HG03432 (cell line): ENCODE measurements around the gene FANCD2.
"Not testable (repeated sequence)": the region's sequence is repeated elsewhere in the genome, so short reads cannot be mapped to it uniquely, and the experiment has no call there.

Experiments
- ATAC-seq: cut with Tn5 transposase; IDR thresholded peaks from one replicate; pipeline ENCODE4 v1.9.1; 2021; ENCODE audit warnings: mild to moderate bottlenecking, moderate library complexity; ENCODE audit not compliant: unreplicated experiment

Gene FANCD2

GRCh38 chr3:10026084-10026890 is at the start of gene FANCD2:
FANCD2 (plus strand) TSS chr3:10026437; CDS start chr3:10028658, 2,221 bp downstream.
- peak; percentile 92 for ATAC-seq

GRCh38 chr3:9976721-9977709 is 49.2 kb upstream of the FANCD2 start:
- no peak for ATAC-seq

DNA sequence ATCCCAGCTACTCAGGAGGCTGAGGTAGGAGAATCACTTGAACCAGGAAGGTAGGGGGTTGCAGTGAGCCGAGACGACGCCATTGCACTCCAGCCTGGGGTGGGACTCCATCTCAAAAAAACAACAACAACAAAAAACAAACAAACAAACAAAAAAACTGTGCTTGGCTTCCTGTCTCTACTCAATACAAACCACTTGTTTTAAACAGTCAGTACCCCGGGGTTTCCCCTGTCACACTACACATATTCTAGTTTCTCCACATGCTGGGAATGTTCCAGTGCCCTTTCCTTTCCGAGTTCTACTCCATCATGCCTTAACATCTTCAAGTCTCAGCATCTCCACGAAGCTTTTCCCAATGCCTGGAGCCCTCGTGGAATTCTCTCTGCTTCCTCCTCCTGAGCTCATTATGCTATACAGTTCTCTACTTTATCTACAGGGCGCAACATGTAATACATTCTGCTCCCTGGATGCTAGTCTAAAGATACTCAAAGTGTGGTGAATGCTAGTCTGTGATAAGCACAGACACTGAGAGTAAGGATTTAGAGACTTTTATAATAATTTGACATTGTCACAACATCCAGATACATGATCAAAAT is 47.4 kb upstream of the FANCD2 start:
- ATAC-seq, result no peak

DNA sequence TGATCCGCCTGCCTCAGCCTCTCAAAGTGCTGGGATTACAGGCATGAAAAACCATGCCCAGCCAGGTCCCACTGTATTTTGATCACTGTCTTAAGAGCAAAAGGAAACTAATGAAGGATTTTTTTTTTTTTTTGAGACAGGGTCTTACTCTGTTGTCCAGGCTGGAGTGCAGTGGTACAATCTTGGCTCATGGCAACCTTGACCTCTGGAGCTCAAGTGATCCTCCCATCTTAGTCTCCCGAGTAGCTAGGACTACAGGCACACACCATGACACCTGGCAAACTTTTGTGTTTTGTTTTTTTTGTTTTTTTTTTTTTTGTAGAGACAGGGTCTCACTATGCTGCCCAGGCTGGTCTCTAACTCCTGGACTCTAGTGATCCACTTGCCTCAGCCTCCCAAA is 46.0 kb upstream of the FANCD2 start:
- ATAC-seq, result no peak

DNA sequence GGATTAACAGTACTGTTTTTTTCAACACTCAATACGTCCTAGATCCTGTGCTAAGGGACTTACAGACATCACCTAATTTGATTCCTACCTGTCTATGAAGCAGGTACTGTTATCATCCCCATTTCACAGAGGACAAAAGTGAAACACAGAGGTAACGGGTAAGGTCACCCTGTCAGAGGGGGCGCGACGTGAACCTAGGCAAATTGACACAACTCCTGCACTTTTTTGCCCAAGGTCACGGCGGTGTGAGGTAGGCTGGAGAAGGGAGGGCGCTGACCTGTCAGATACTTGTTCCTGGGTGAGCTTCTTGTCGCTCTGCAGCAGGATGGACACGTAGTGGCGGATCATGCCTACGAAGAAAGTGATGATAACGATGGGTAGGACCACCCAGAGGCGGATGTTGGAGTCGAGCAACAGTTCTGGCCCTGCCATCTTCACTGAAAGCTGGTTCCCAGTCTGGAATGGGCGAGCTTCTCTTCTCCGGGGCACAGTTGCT is 40.0 kb upstream of the FANCD2 start:
- ATAC-seq, result peak; percentile 36

GRCh38 chr3:9994086-9994844 is 32.0 kb upstream of the FANCD2 start:
- ATAC-seq, result no peak

DNA sequence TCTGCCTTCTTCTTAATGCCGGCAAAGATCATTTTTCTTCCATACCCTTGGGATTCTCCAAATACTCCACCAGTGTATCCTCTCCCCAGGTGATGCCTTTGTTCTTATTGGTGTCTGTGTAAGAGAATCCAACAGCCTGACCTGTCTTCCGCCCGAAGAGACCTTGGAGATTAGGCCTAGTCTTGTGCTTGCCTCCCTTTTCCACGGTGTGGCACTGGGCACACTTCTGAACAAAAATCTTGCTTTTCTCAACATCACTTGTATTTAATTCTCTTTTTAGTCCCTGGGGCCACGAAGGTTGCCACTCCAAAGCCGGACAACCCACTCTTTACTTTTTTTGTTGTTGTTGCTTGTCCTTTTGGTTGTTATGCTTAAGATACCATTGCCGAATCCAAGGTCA is 25.6 kb upstream of the FANCD2 start:
- ATAC-seq, result no peak

GRCh38 chr3:10002951-10003350 is 23.3 kb upstream of the FANCD2 start:
- no peak for ATAC-seq

GRCh38 chr3:10004506-10004905 is 21.7 kb upstream of the FANCD2 start:
- ATAC-seq, result no peak

DNA sequence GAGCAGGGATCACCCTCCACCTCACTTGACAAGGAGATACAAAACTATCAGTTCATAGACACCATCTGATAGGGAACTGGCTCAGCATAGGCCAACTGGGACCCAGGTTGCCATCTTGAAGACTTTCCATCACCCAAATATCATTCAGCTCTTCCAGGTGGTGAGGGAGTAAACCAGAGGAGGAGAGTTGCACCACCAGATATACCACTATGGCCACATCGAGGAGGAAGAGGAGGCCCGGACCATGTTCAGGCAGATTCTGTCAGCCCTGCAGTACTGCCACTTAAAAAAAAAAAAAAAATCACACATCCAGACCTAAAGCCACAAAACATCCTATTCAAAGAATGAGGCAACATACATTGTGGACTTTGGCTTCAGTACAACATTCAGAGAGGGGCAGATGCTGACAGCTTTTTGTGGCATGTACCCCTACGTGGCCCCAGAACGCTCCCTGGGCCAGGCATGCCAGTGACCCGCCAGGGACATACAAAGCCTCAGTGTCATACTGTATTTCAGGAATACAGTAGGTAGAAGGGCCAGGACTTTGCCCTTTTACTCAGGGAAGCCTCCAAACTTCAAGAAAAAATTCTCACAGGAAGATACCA is 21.2 kb upstream of the FANCD2 start:
- no peak for ATAC-seq

GRCh38 chr3:10006048-10006761 is 20.0 kb upstream of the FANCD2 start:
- no peak for ATAC-seq

GRCh38 chr3:10006762-10007090 is 19.5 kb upstream of the FANCD2 start:
- no peak for ATAC-seq

GRCh38 chr3:10007126-10007782 is 19.0 kb upstream of the FANCD2 start:
- ATAC-seq, result no peak

DNA sequence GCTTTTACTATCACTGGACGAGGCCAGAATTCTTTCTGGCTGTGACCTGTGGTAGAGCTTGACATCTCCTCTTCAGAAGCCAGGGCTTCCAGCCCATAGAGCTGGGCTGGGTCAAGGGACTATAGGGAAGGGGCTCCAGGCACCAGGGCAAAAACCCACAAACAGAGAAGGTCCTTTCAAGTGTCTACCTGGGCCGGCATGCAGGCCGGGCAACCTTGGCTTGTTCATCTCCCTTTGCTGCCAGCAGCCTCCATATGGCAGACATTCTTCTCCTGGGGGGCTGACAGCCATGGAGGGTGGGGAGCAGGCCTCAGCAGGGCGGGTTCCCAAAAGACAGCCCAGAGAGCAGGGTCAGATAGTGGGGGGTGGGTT is 18.0 kb upstream of the FANCD2 start:
- ATAC-seq, result not testable (repeated sequence)

- peak; percentile 69 for ATAC-seq
These were observed 17.5 kb upstream of the FANCD2 start for GRCh38 chr3:10008588-10009344.

- ATAC-seq, result no peak
These were observed 15.8 kb upstream of the FANCD2 start for GRCh38 chr3:10010421-10010877.

GRCh38 chr3:10010878-10011465 is 15.3 kb upstream of the FANCD2 start:
- peak; percentile 87 for ATAC-seq

GRCh38 chr3:10011631-10012030 is 14.6 kb upstream of the FANCD2 start:
- ATAC-seq, result no peak
